Endothelial cell of umbilical vein (primary cell): Measurements from ENCODE around the gene NFKBIA. TPM values are rescaled to one million over a fixed set of nuclear protein-coding genes. Genes with fewer than 3 reads are reported as not detected.
"Not testable (repeated sequence)": the region's sequence is repeated elsewhere in the genome, so short reads cannot be mapped to it uniquely, and the experiment has no call there.

Source experiments
- BruUV-seq: library from RNA; stranded (reverse); fragments of 400-500 nt; replicated peaks from 2 replicates; lab custom pipeline; 2021; lab: Mats Ljungman, UMichigan
- CTCF ChIA-PET: fragments of 300-600, 350-600 bp; sonication (Branson Sonifier 250); formaldehyde crosslinking; loops from one replicate; lab custom pipeline; 2021; ENCODE audit warnings: antibody characterized with exemption, inconsistent platforms; lab: Charles Lee
- POLR2A ChIA-PET: fragments of 300-600, 350-600 bp; sonication (Branson Sonifier 250); formaldehyde crosslinking; loops from one replicate; lab custom pipeline; 2021; ENCODE audit warnings: antibody characterized with exemption, inconsistent platforms; lab: Charles Lee
- DNase-seq: peaks from one replicate; pipeline ENCODE4 v3.0.0-alpha.2; 2011; ENCODE audit warnings: low read depth, low spot score
- FAIRE-seq: peaks from 2 replicates; lab custom pipeline; 2011; peaks lifted over from hg19 to GRCh38; lab: Jason Lieb, UNC
- H2AFZ ChIP-seq: 2 replicates; pipeline ENCODE4 v1.6.0; 2012; ENCODE audit warnings: low read depth, low read length, control low read depth, inconsistent platforms
- H3K27ac ChIP-seq: 2 replicates; pipeline ENCODE4 v1.5.1; 2011; ENCODE audit warnings: low read depth, mild to moderate bottlenecking, control low read depth, low read length, moderate library complexity; ENCODE audit not compliant: insufficient read depth
- H3K27me3 ChIP-seq, 2 experiments: 2 replicates each; pipeline versions ENCODE4 v1.6.0 to v1.6.1; 2011; ENCODE audit warnings: low read length in 2 of 2, mixed read lengths in 1 of 2; ENCODE audit not compliant: control insufficient read depth in 2 of 2, insufficient read depth in 2 of 2
- H3K36me3 ChIP-seq, 2 experiments: 2 replicates in 1 of 2; 3 replicates in 1 of 2; pipeline ENCODE4 v1.5.1; 2011; ENCODE audit warnings: low read length in 2 of 2, mild to moderate bottlenecking in 1 of 2, moderate library complexity in 1 of 2; ENCODE audit not compliant: control insufficient read depth in 2 of 2, insufficient read depth in 2 of 2; ENCODE audit errors: extremely low read depth in 1 of 2
- H3K4me1 ChIP-seq: 3 replicates; pipeline ENCODE4 v1.5.1; 2011; ENCODE audit warnings: mild to moderate bottlenecking, low read length; ENCODE audit not compliant: control insufficient read depth, insufficient read depth; ENCODE audit errors: extremely low read depth
- H3K4me2 ChIP-seq: 2 replicates; pipeline ENCODE4 v1.6.1; 2011; ENCODE audit warnings: low read length, control low read depth, mixed read lengths; ENCODE audit not compliant: insufficient read depth
- H3K4me3 ChIP-seq, 3 experiments: fragments of 200-600 bp in 1 of 3; sonication (generic), shearing (Covaris generic) in 1 of 3; replicated peaks in 1 of 3; 2 replicates each; pipeline ENCODE4 v1.5.1; 2011 to 2016; ENCODE audit warnings: control low read depth in 3 of 3, low read length in 3 of 3, mild to moderate bottlenecking in 2 of 3, inconsistent platforms in 1 of 3, low read depth in 1 of 3, moderate library complexity in 1 of 3; ENCODE audit not compliant: insufficient read depth in 1 of 3
- H3K79me2 ChIP-seq: 2 replicates; pipeline ENCODE4 v1.6.0; 2012; ENCODE audit warnings: low read length, inconsistent platforms; ENCODE audit not compliant: control insufficient read depth, insufficient read depth
- H3K9ac ChIP-seq: replicated peaks from 2 replicates; pipeline ENCODE3; 2011; ENCODE audit warnings: low read length, control low read depth; ENCODE audit not compliant: insufficient read depth; ENCODE audit errors: extremely low read depth
- H3K9me1 ChIP-seq: replicated peaks from 3 replicates; pipeline ENCODE4 v1.6.0; 2011; ENCODE audit warnings: mild to moderate bottlenecking, low read length; ENCODE audit not compliant: control insufficient read depth, insufficient read depth; ENCODE audit errors: extremely low read depth
- H3K9me3 ChIP-seq: replicated peaks from 2 replicates; pipeline ENCODE4 v1.5.1; 2012; ENCODE audit warnings: low read length, inconsistent platforms; ENCODE audit not compliant: control insufficient read depth, insufficient read depth
- H4K20me1 ChIP-seq: replicated peaks from 2 replicates; pipeline ENCODE3; 2011; ENCODE audit warnings: mild to moderate bottlenecking, low read length; ENCODE audit not compliant: control insufficient read depth, insufficient read depth; ENCODE audit errors: extremely low read depth
- CTCF ChIP-seq, 2 donors: IDR thresholded peaks; 1 replicate in 1 of 2; 2 replicates in 1 of 2; pipeline ENCODE4 v1.5.1; 2011; ENCODE audit warnings: low read length in 2 of 2, mild to moderate bottlenecking in 2 of 2, moderate library complexity in 2 of 2, control low read depth in 1 of 2, inconsistent platforms in 1 of 2, low read depth in 1 of 2; ENCODE audit not compliant: insufficient read depth in 1 of 2; ENCODE audit errors: extremely low read depth in 1 of 2
- EZH2 ChIP-seq: IDR thresholded peaks from 2 replicates; pipeline ENCODE4 v1.6.1; 2012; ENCODE audit warnings: borderline replicate concordance, low read depth, mild to moderate bottlenecking, moderate library complexity, low read length, inconsistent platforms; ENCODE audit not compliant: severe bottlenecking
- FOS ChIP-seq: IDR thresholded peaks from 2 replicates; pipeline ENCODE4 v1.6.1; 2011; ENCODE audit warnings: mild to moderate bottlenecking, low read length, moderate library complexity, borderline replicate concordance; ENCODE audit not compliant: insufficient read depth
- GATA2 ChIP-seq: IDR thresholded peaks from 2 replicates; pipeline ENCODE4 v1.7.0; 2011; ENCODE audit warnings: low read depth, mild to moderate bottlenecking, moderate library complexity, mixed read lengths, low read length; ENCODE audit not compliant: insufficient read length, insufficient read depth
- JUN ChIP-seq: IDR thresholded peaks from 2 replicates; pipeline ENCODE4 v1.6.1; 2011; ENCODE audit warnings: borderline replicate concordance, low read depth; ENCODE audit not compliant: insufficient read length, insufficient read depth
- MYC ChIP-seq: IDR thresholded peaks from one replicate; pipeline ENCODE4 v1.6.1; 2011; ENCODE audit warnings: mild to moderate bottlenecking, low read depth, low read length
- POLR2AphosphoS5 ChIP-seq: IDR thresholded peaks from 2 replicates; pipeline ENCODE4 v1.6.1; 2012; ENCODE audit warnings: low read depth, mild to moderate bottlenecking, control low read depth, low read length, moderate library complexity; ENCODE audit not compliant: insufficient read depth
- dilution Hi-C: fragments of 300-500 bp; cut with MboI; formaldehyde crosslinking; loops from one replicate; pipeline ENCODE4 v1.15.0; 2019; ENCODE audit warnings: low sequenced_read_pairs; ENCODE audit not compliant: extremely low pct_ligation_motif_present
- intact Hi-C: fragments of 100-400 bp; cut with micrococcal nuclease; formaldehyde crosslinking; loops from one replicate; pipeline ENCODE4 v1.10.0; 2022
- polyA plus RNA-seq, 4 experiments: library from polyadenylated mRNA; depleted of rRNA in 3 of 4; stranded (reverse) in 3 of 4; unstranded in 1 of 4; fragments of >200 nt; gene quantifications; 2 replicates each; pipeline versions ENCODE4 v1.2.1 to v1.2.3, GENCODE V29; 2011 to 2012; ENCODE audit warnings: missing spikeins in 1 of 4
- total RNA-seq: library from RNA; stranded (reverse); gene quantifications from 2 replicates; pipeline ENCODE4 v1.2.3, GENCODE V29; 2021
- TF ChIP-seq, protein P1 (sequence below): IDR thresholded peaks from 2 replicates; pipeline ENCODE4 v1.6.1; 2011; ENCODE audit not compliant: insufficient read depth, insufficient read length

NFKBIA gene
- total and polyA plus RNA-seq, 2 donors (not counting 3 experiments of a cell fraction or from before 2014, with no cell fraction given), result 55.7 to 82.8 TPM

DNA sequence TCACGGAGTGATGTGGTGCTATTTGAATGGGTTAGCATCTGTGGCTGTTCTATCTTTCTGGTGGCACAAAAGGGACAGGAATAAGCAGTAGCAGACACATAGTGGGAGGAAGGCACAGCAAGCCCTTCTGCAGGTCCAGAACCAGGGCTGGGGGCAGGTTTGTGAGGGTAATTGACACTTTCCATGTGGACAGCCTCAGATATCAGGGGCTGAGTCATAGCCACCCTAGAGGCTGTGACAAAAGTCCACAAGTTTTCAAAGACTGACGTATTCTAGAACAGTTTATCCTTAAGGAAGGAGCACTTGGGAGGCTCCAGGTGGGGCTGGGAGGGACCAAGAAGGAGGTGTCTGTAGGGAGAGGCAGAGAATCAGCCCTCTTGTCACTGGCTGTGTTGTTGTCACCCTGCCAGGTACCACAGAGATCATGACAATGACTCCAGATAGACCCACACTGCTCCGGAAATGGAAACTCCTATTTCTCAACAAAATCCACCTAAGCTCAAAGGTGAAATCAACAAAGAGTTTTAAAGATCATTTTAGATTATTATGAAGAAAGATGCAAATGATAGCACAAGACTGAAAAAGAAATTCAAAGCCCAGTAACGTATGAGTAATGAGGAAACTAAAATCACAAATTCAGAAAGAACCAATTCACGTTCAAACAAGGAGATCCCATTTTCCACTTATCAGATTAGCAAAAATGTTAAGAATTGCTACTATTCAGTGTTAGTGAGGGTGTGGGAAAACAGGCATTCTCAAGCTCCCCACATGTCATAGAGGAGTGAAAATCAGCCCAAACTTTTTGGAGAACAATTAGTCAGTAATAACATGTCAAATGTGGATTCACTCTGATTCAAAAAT is 48.3 kb downstream of the NFKBIA start:
- Histone ChIP-seq H4K20me1 (no peaks in the 10 kb centered on the region), H2AFZ (no peak overlapping the region), H3K4me2 (no peak overlapping the region), H3K27me3 (no peaks in the 10 kb centered on the region), H3K4me3 (no peak overlapping the region), H3K79me2 (no peaks in the 10 kb centered on the region), H3K36me3 (no peaks in the 10 kb centered on the region), H3K4me1 (peaks cover 7% of the 10 kb centered on the region), H3K9me3 (no peaks in the 10 kb centered on the region), H3K27ac (no peak overlapping the region), H3K9ac (no peak overlapping the region), H3K9me1 (no peaks in the 10 kb centered on the region)
- ChIA-PET CTCF (interaction anchor here (1.0 kb wide), 1 partner anchor 18 kb away, joined by 4 read pairs; no protein-coding TSS in a partner anchor), POLR2A (interaction anchor here (0.6 kb wide), 1 partner anchor 18 kb away, joined by 5 read pairs; no protein-coding TSS in a partner anchor)
- FAIRE-seq (no peak), DNase-seq (no peak)
- dilution Hi-C loops, result no loop called here
- TF ChIP-seq FOS (no peak), POLR2AphosphoS5 (no peak), GATA2 (no peak), JUN (no peak), MYC (no peak), CTCF (IDR thresholded peaks at IDR 0.05; ENCODE audit: extremely low read depth in 1 of 2, insufficient read depth in 1 of 2, low read depth in 1 of 2, low read length in 2 of 2) (no peak), EZH2 (no peak)
- TF ChIP-seq, protein P1, sequence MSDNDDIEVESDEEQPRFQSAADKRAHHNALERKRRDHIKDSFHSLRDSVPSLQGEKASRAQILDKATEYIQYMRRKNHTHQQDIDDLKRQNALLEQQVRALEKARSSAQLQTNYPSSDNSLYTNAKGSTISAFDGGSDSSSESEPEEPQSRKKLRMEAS, result no peak
- intact Hi-C loops, result no loop called here
- BruUV-seq, result no TSS peak

DNA sequence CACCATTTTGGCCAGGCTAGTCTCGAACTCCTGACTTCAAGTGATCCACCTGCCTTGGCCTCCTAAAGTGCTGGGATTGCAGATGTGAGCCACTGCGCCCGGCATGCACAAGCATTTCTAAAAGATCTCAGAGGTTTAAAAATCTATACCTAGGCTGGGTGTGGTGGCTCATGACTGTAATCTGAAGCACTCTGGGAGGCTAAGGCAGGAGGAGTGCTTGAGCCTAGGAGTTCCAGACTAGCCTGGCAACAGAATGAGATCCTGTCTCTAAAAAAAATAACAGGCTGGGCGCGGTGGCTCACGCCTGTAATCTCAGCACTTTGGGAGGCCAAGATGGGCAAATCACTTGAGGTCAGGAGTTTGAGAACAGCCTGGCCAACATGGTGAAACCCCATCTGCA is 49.3 kb downstream of the NFKBIA start:
- DNase-seq, BruUV-seq, CTCF ChIA-PET, FAIRE-seq, H3K4me2 ChIP-seq, H3K9me1 ChIP-seq, H3K36me3 ChIP-seq, H3K9me3 ChIP-seq, H3K4me3 ChIP-seq, H3K27me3 ChIP-seq, H3K4me1 ChIP-seq, H2AFZ ChIP-seq, H3K27ac ChIP-seq, H3K79me2 ChIP-seq, intact Hi-C loops, H3K9ac ChIP-seq, POLR2A ChIA-PET, dilution Hi-C loops, H4K20me1 ChIP-seq: not testable (repeated sequence)
